ENCODE results near the gene CDHR3. TPM values are rescaled to one million over a fixed set of nuclear protein-coding genes. Genes with fewer than 3 reads are reported as not detected.

CDHR3 gene
- total and polyA plus RNA-seq, 2 of the 8 experiments (the other 6 are each of a cell fraction or from before 2014, with no cell fraction given): 6.4 to 6.8 TPM

- H2BK5ac ChIP-seq (ENCODE audit: low read depth, low read length): peak overlapping the region; percentile 38; the same call in 1 of the 2 replicates
- H3K4ac ChIP-seq (replicated peaks; ENCODE audit: insufficient read length, low read depth, low read length): no peak overlapping the region
- H2BK15ac ChIP-seq (ENCODE audit: low read length): no peak overlapping the region
- DNase-seq (ENCODE audit: low read depth in 1 of 2, low spot score in 2 of 2): peak; percentile 68 to 72
- no peak overlapping the region for H3K23ac ChIP-seq (ENCODE audit: insufficient read length)
- H3K79me1 ChIP-seq (ENCODE audit: low read depth, low read length): no peaks in the 10 kb centered on the region
- H2AFZ ChIP-seq (ENCODE audit: low read length): no peak overlapping the region
- peaks cover 11 to 34% (median 28%) of the 10 kb centered on the region in 4 experiments; a peak in 6 of 7 replicates for H3K4me1 ChIP-seq (replicated peaks in 1 of 4; ENCODE audit: control insufficient read depth in 3 of 4, insufficient read depth in 4 of 4, low read length in 3 of 4)
- H3K4me2 ChIP-seq (ENCODE audit: insufficient read depth in 1 of 2, low read depth in 2 of 2, low read length in 2 of 2): peak overlapping the region in 1 of 2 experiments; percentile 35; a peak in 3 of 4 replicates
- no peak overlapping the region for H2BK20ac ChIP-seq (ENCODE audit: low read length)
- no peak overlapping the region; the same call in 1 of the 2 replicates for H3K27ac ChIP-seq (ENCODE audit: low read depth, low read length)
- no peak overlapping the region for H4K8ac ChIP-seq (ENCODE audit: extremely low read depth, insufficient read depth, low read length)
- H3K23me2 ChIP-seq (ENCODE audit: low read depth, low read length): no peaks in the 10 kb centered on the region
- no peak overlapping the region for H3K18ac ChIP-seq (ENCODE audit: extremely low read depth, low read length)
- H3K9me3 ChIP-seq (ENCODE audit: insufficient read depth in 2 of 2, low read depth in 1 of 2, low read length in 1 of 2): no peaks in the 10 kb centered on the region
- ChIA-PET CTCF (ENCODE audit: partially characterized antibody) (interaction anchor here (0.7 to 4.2 kb wide), 35 partner anchors 8 to 347 kb away, joined by 3 to 32 read pairs (median 4); partner anchors contain the start of gene CDHR3), POLR2A (ENCODE audit: partially characterized antibody) (interaction anchor here (0.8 to 1.4 kb wide), 5 partner anchors 8 to 222 kb away, joined by 3 to 5 read pairs (median 3); no protein-coding TSS in a partner anchor)
- H2BK12ac ChIP-seq (ENCODE audit: low read depth, low read length): no peak overlapping the region; the same call in 1 of the 2 replicates
- no peak overlapping the region for H2AK5ac ChIP-seq (ENCODE audit: low read depth, low read length)
- H3K79me2 ChIP-seq (ENCODE audit: control insufficient read depth in 1 of 2, insufficient read depth in 2 of 2, low read length in 2 of 2): no peaks in the 10 kb centered on the region
- H3K4me3 ChIP-seq (ENCODE audit: extremely low read depth in 1 of 4, insufficient read depth in 2 of 4, low read depth in 3 of 4, low read length in 4 of 4): no peak overlapping the region
- no peaks in the 10 kb centered on the region for H4K20me1 ChIP-seq (replicated peaks in 1 of 2; ENCODE audit: control insufficient read depth in 1 of 2, insufficient read depth in 2 of 2, low read length in 2 of 2)
- WGBS, 2 experiments (ENCODE audit: extremely low coverage in 1 of 2, insufficient coverage in 1 of 2, insufficient read length in 1 of 2, insufficient replicate concordance in 2 of 2, low coverage in 1 of 2, low lambda C conversion rate in 2 of 2, missing lambda C conversion rate in 1 of 2): 4% methylated on average over 5 of the region's 5 CpGs; no CpG with 5 or more reads in 1 of the 2 experiments
- H3K14ac ChIP-seq (ENCODE audit: insufficient read length): no peak overlapping the region
- no peaks in the 10 kb centered on the region for H3K36me3 ChIP-seq (ENCODE audit: control insufficient read depth in 2 of 4, insufficient read depth in 4 of 4, low read length in 3 of 4)
- H4K5ac ChIP-seq (ENCODE audit: insufficient read length, low read depth, low read length): no peak overlapping the region
- H2BK120ac ChIP-seq (replicated peaks; ENCODE audit: low read depth, low read length): no peak overlapping the region
- no peak overlapping the region for H4K91ac ChIP-seq (replicated peaks; ENCODE audit: insufficient read length, low read length)
- H3K9ac ChIP-seq (replicated peaks in 1 of 4; ENCODE audit: extremely low read depth in 1 of 4, low read depth in 3 of 4, low read length in 3 of 4): no peak overlapping the region
- no peak overlapping the region for H3K56ac ChIP-seq (replicated peaks; ENCODE audit: insufficient read length, low read depth, low read length)
- peak; percentile 87 for FAIRE-seq
- H3K27me3 ChIP-seq (replicated peaks in 1 of 4; ENCODE audit: control insufficient read depth in 3 of 4, extremely low read depth in 1 of 4, insufficient read depth in 3 of 4, low read length in 3 of 4): no peaks in the 10 kb centered on the region
- no peak for TF ChIP-seq TCF12 (IDR thresholded peaks at IDR 0.05; ENCODE audit: low read depth, low read length)
- TF ChIP-seq RAD21 (IDR thresholded peaks at IDR 0.05 in 1 of 2, conservative IDR thresholded peaks at IDR 0.05 in 1 of 2; ENCODE audit: low read depth in 2 of 2, low read length in 2 of 2): peak; percentile 40 to 49
- TF ChIP-seq SRF (IDR thresholded peaks at IDR 0.05; ENCODE audit: low read depth, low read length): no peak
- 0 out of 3 replicates have a peak, but pooled peaks of 1 of the 2 experiments have one; percentile 16 for TF ChIP-seq EP300 (IDR thresholded peaks at IDR 0.05; ENCODE audit: borderline replicate concordance in 1 of 2, low read depth in 2 of 2, low read length in 2 of 2)
Observed at GRCh38 chr7:105990727-105991453, 27.8 kb downstream of the CDHR3 start.
